HepG2 (cell line): Measurements from ENCODE around the gene VPS11. TPM values are rescaled to one million over a fixed set of nuclear protein-coding genes. Genes with fewer than 3 reads are reported as not detected.

Experiments used
- ATAC-seq: fragments of 200-7000 bp; cut with Tn5 transposase; 3 replicates; pipeline ENCODE4 v1.9.1; 2020; ENCODE audit warnings: mild to moderate bottlenecking, moderate library complexity
- BruUV-seq: library from RNA; stranded (reverse); fragments of 400-500 nt; replicated peaks from 2 replicates; lab custom pipeline; 2021; lab: Mats Ljungman, UMichigan
- CTCF ChIA-PET: fragments of 300-600 bp; formaldehyde crosslinking; extraction: SDS; loops from one replicate; lab custom pipeline; 2021; ENCODE audit warnings: low total read pairs, inconsistent platforms, low intra/inter-chr PET ratio; lab: Yijun Ruan, JAX
- POLR2A ChIA-PET: fragments of 350-600 bp; sonication (Branson Sonifier 250); formaldehyde crosslinking; loops from one replicate; lab custom pipeline; 2020; ENCODE audit warnings: antibody characterized with exemption, inconsistent platforms; lab: Yijun Ruan, JAX
- DNase-seq: peaks from one replicate; pipeline ENCODE4 v3.0.0-alpha.2; 2015; ENCODE audit warnings: low spot score
- FAIRE-seq: peaks from 3 replicates; lab custom pipeline; 2011; peaks lifted over from hg19 to GRCh38; lab: Jason Lieb, UNC
- H2AFZ ChIP-seq: one replicate; pipeline ENCODE4 v1.6.1; 2011; ENCODE audit warnings: low read length, inconsistent platforms
- H3K27ac ChIP-seq: fragments of 300-600 bp; 3 replicates; pipeline ENCODE4 v1.8.0; 2011; ENCODE audit warnings: mixed run types, mild to moderate bottlenecking, mixed read lengths, low read length, inconsistent platforms; ENCODE audit not compliant: insufficient read depth; ENCODE audit errors: extremely low read length
- H3K27me3 ChIP-seq, 2 experiments: fragments of 200-600 bp in 1 of 2; 2 replicates in 1 of 2; 3 replicates in 1 of 2; pipeline versions ENCODE4 v1.6.0 to v1.8.0; 2011; ENCODE audit warnings: low read length in 2 of 2, mild to moderate bottlenecking in 2 of 2, moderate library complexity in 2 of 2, inconsistent platforms in 1 of 2; ENCODE audit not compliant: insufficient read depth in 2 of 2, control insufficient read depth in 1 of 2
- H3K36me3 ChIP-seq, 2 experiments: fragments of 200-600 bp in 1 of 2; replicated peaks in 1 of 2; 2 replicates in 1 of 2; 3 replicates in 1 of 2; pipeline versions ENCODE4 v1.5.1 to v1.8.0; 2011; ENCODE audit warnings: low read length in 2 of 2, inconsistent platforms in 1 of 2; ENCODE audit not compliant: insufficient read depth in 2 of 2, control insufficient read depth in 1 of 2
- H3K4me1 ChIP-seq: 2 replicates; pipeline ENCODE4 v1.5.1; 2012; ENCODE audit warnings: low read length, inconsistent platforms; ENCODE audit not compliant: insufficient read depth
- H3K4me2 ChIP-seq: 2 replicates; pipeline ENCODE4 v1.6.0; 2011; ENCODE audit warnings: low read depth, low read length, inconsistent platforms
- H3K4me3 ChIP-seq, 3 experiments: fragments of 200-600 bp in 1 of 3; sonication (generic), shearing (Covaris generic) in 1 of 3; replicated peaks in 1 of 3; 2 replicates each; pipeline ENCODE4 v1.5.1; 2011 to 2016; ENCODE audit warnings: low read length in 3 of 3, inconsistent platforms in 2 of 3, low read depth in 2 of 3, mild to moderate bottlenecking in 2 of 3, control low read depth in 1 of 3, mixed read lengths in 1 of 3; ENCODE audit not compliant: insufficient read depth in 1 of 3
- H3K79me2 ChIP-seq: one replicate; pipeline ENCODE4 v1.6.1; 2011; ENCODE audit warnings: low read length, inconsistent platforms; ENCODE audit not compliant: insufficient read depth
- H3K9ac ChIP-seq: 2 replicates; pipeline ENCODE4 v1.6.0; 2011; ENCODE audit warnings: mild to moderate bottlenecking, low read depth, low read length, inconsistent platforms; ENCODE audit not compliant: insufficient read depth
- H3K9me3 ChIP-seq: 2 replicates; pipeline ENCODE4 v1.5.1; 2012; ENCODE audit warnings: mild to moderate bottlenecking, low read length
- H4K20me1 ChIP-seq: 2 replicates; pipeline ENCODE4 v1.6.0; 2011; ENCODE audit warnings: inconsistent platforms, mild to moderate bottlenecking, low read length, moderate library complexity; ENCODE audit not compliant: insufficient read depth
- AGO2 ChIP-seq: fragments of 200-400 bp; formaldehyde crosslinking; optimal IDR thresholded peaks from 2 replicates; pipeline ENCODE3; 2017; ENCODE audit warnings: mild to moderate bottlenecking, low read depth, low read length, moderate library complexity
- ARNT ChIP-seq: fragments of 450-650 bp; IDR thresholded peaks from 2 replicates; pipeline ENCODE4 v1.6.1; 2017
- ATF3 ChIP-seq: sonication (generic); formaldehyde crosslinking; IDR thresholded peaks from 2 replicates; pipeline ENCODE4 v1.4.0; 2020; ENCODE audit warnings: missing genetic modification reagents
- ATM ChIP-seq: fragments of 450-650 bp; IDR thresholded peaks from 2 replicates; pipeline ENCODE4 v1.7.1; 2017; ENCODE audit warnings: mild to moderate bottlenecking, borderline replicate concordance
- FOXP4 ChIP-seq: sonication (generic); formaldehyde crosslinking; IDR thresholded peaks from 2 replicates; pipeline ENCODE4 v1.4.0; 2020; ENCODE audit warnings: missing genetic modification reagents
- MLXIP ChIP-seq: sonication (generic); formaldehyde crosslinking; IDR thresholded peaks from 2 replicates; pipeline ENCODE4 v1.9.0; 2021; ENCODE audit warnings: missing genetic modification reagents, borderline replicate concordance
- POGZ ChIP-seq: sonication (generic); formaldehyde crosslinking; IDR thresholded peaks from 2 replicates; pipeline ENCODE4 v1.4.0; 2020; ENCODE audit warnings: mild to moderate bottlenecking, missing genetic modification reagents
- SATB2 ChIP-seq: sonication (generic); formaldehyde crosslinking; IDR thresholded peaks from 2 replicates; pipeline ENCODE4 v1.5.0; 2020; ENCODE audit warnings: missing genetic modification reagents
- THAP11 ChIP-seq: IDR thresholded peaks from 2 replicates; pipeline ENCODE4 v1.6.1; 2016; ENCODE audit warnings: missing biosample characterization, missing genetic modification reagents
- ZFY ChIP-seq: sonication (generic); formaldehyde crosslinking; IDR thresholded peaks from 2 replicates; pipeline ENCODE4 v1.4.0; 2020; ENCODE audit warnings: missing genetic modification reagents
- ZNF569 ChIP-seq: sonication (generic); formaldehyde crosslinking; IDR thresholded peaks from 2 replicates; pipeline ENCODE4 v1.5.0; 2020; ENCODE audit warnings: mild to moderate bottlenecking, missing genetic modification reagents, moderate library complexity, borderline replicate concordance
- ZNF619 ChIP-seq: sonication (generic); formaldehyde crosslinking; IDR thresholded peaks from 2 replicates; pipeline ENCODE4 v1.4.0; 2020; ENCODE audit warnings: mild to moderate bottlenecking, missing genetic modification reagents
- ZNF737 ChIP-seq: sonication (generic); formaldehyde crosslinking; IDR thresholded peaks from 2 replicates; pipeline ENCODE4 v1.5.0; 2020; ENCODE audit warnings: missing genetic modification reagents, mild to moderate bottlenecking, borderline replicate concordance
- ZNF770 ChIP-seq: sonication (generic); formaldehyde crosslinking; IDR thresholded peaks from 2 replicates; pipeline ENCODE4 v1.5.0; 2020; ENCODE audit warnings: mild to moderate bottlenecking, missing genetic modification reagents
- ZNF790 ChIP-seq: sonication (generic); formaldehyde crosslinking; IDR thresholded peaks from 2 replicates; pipeline ENCODE4 v1.8.0; 2022; ENCODE audit warnings: missing genetic modification reagents, mild to moderate bottlenecking, borderline replicate concordance
- ZSCAN22 ChIP-seq: sonication (generic); formaldehyde crosslinking; IDR thresholded peaks from 2 replicates; pipeline ENCODE4 v1.4.0; 2020; ENCODE audit warnings: mild to moderate bottlenecking, missing genetic modification reagents
- WGBS: methylation state at CpG from one replicate; pipeline ENCODE4 v1.1.6; 2017; ENCODE audit warnings: low lambda C conversion rate; 5-methylcytosine and 5-hydroxymethylcytosine counted together
- in situ Hi-C: cut with HindIII; loops from 2 replicates; pipeline ENCODE4 v1.10.0; 2017; ENCODE audit warnings: low pct_unique_long_range_greater_than_20kb; ENCODE audit not compliant: extremely low pct_ligation_motif_present
- intact Hi-C: fragments of 100-400 bp; cut with micrococcal nuclease; formaldehyde crosslinking; loops from one replicate; pipeline ENCODE4 v1.10.0; 2022; ENCODE audit not compliant: unreplicated experiment
- polyA plus RNA-seq, 8 experiments: library from polyadenylated mRNA; depleted of rRNA in 3 of 8; stranded (reverse) in 7 of 8; unstranded in 1 of 8; fragments of >200 nt; fragmentation: Illumina TruSeq in 4 of 8; extraction: Trizol in 4 of 8; gene quantifications; 2 replicates each; pipeline versions ENCODE4 v1.2.1 to v1.2.3, GENCODE V29; 2011 to 2016; ENCODE audit warnings: low read depth in 4 of 8, missing spikeins in 1 of 8, mixed read lengths in 1 of 8; ENCODE audit not compliant: insufficient read depth in 1 of 8
- total RNA-seq, 5 experiments: library from RNA; depleted of rRNA; stranded (reverse); fragments of >200 nt; fragmentation: Illumina TruSeq; extraction: Trizol; gene quantifications; 2 replicates each; pipeline ENCODE4 v1.2.3, GENCODE V29; 2016; ENCODE audit warnings: low read depth in 1 of 5

The VPS11 gene
- total and polyA plus RNA-seq, 2 of the 13 experiments (the other 11 are each of a cell fraction or from before 2014, with no cell fraction given), result 13.7 to 21.6 TPM

- Histone ChIP-seq H3K27me3 (no peaks in the 10 kb centered on the region), H3K4me2 (peak overlapping the region; percentile 85), H3K27ac (peak overlapping the region; percentile 78), H3K4me1 (peaks cover 38% of the 10 kb centered on the region), H3K79me2 (peaks cover 31% of the 10 kb centered on the region), H4K20me1 (peaks cover 16% of the 10 kb centered on the region), H3K4me3 (peak overlapping the region; percentile 78 to 93 (median 91)), H2AFZ (no peak overlapping the region), H3K36me3 (peaks cover 9 to 36% of the 10 kb centered on the region in 2 experiments; a peak in 4 of 5 replicates), H3K9me3 (no peaks in the 10 kb centered on the region), H3K9ac (peak overlapping the region; percentile 93)
- ChIA-PET POLR2A (interaction anchor here (0.8 to 3.1 kb wide), 9 partner anchors 7 to 75 kb away, joined by 3 to 109 read pairs (median 6); partner anchors contain the start of genes C2CD2L, DPAGT1, HMBS and RPS25), CTCF (no interaction called here)
- DNase-seq (peak; percentile 43), ATAC-seq (no peak), FAIRE-seq (no peak)
- 43% methylated on average over 11 of the region's 12 CpGs for WGBS
- no TSS peak for BruUV-seq
- in situ Hi-C loops (no loop called here), intact Hi-C loops (no loop called here)
- no peak for TF ChIP-seq SATB2 (CRISPR knock-in tag)
- no peak for TF ChIP-seq ZFY
- no peak for TF ChIP-seq POGZ
- TF ChIP-seq ZNF619 (CRISPR knock-in tag), result no peak
- TF ChIP-seq ATM, result no peak
- TF ChIP-seq ZSCAN22, result no peak
- TF ChIP-seq FOXP4 (CRISPR knock-in tag), result no peak
- TF ChIP-seq ATF3 (CRISPR knock-in tag), result no peak
- no peak for TF ChIP-seq ARNT
- 0 out of 2 replicates have a peak, but pooled peaks have one; percentile 27 for TF ChIP-seq ZNF790 (CRISPR knock-in tag)
- TF ChIP-seq ZNF569 (CRISPR knock-in tag), result no peak
- no peak for TF ChIP-seq ZNF770
- TF ChIP-seq AGO2, result peak; percentile 50
- TF ChIP-seq MLXIP (CRISPR knock-in tag), result no peak
- no peak for TF ChIP-seq ZNF737 (CRISPR knock-in tag)
- TF ChIP-seq THAP11 (CRISPR knock-in tag), result no peak
Measured at GRCh38 chr11:119092880-119093842, 25.5 kb downstream of the VPS11 start.
